Measurements from ENCODE around the gene GGA3. TPM values are rescaled to one million over a fixed set of nuclear protein-coding genes. Genes with fewer than 3 reads are reported as not detected.

GGA3 gene
- total RNA-seq, 1 experiment from 2014 or later, result 58.3 TPM

DNA sequence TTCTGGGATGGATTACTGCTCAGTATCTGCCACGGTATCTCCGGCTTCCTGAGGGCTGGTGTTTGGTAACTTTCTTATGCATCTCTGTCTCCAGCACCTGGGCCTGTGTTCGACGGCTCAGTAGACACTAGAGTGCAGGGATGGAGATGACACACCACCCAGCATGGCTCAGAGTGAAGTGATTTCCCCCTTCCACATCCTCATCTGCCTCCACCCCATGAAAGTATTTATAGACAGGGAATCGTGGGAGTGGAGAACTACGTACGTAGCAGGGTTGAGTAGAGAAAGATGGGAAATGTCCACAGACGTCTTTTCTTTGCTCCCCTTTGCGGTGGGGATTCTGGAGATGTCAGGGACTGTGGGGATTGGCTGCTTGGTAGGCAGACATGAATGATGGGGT, 39.6 kb upstream of the GGA3 start:
- DNase-seq (ENCODE audit: low read depth, low spot score) (no peak), ATAC-seq (no peak)
- Histone ChIP-seq H3K4me2 (ENCODE audit: low read length) (no peak overlapping the region), H3K27me3 (ENCODE audit: insufficient read depth, low read length) (no peaks in the 10 kb centered on the region), H3K9ac (ENCODE audit: low read length) (no peak overlapping the region), H3K36me3 (ENCODE audit: control insufficient read depth in 1 of 2, insufficient read depth in 2 of 2, low read length in 2 of 2) (no peaks in the 10 kb centered on the region), H3K4me3 (replicated peaks in 1 of 2; ENCODE audit: low read depth in 1 of 2, low read length in 2 of 2) (no peak overlapping the region), H2AFZ (ENCODE audit: low read depth, low read length, poor library complexity, severe bottlenecking) (no peak overlapping the region), H3K9me2 (ENCODE audit: insufficient read depth) (no peaks in the 10 kb centered on the region), H3K27ac (ENCODE audit: low read depth, low read length) (no peak overlapping the region), H3K9me3 (ENCODE audit: control insufficient read depth in 1 of 2, insufficient read depth in 1 of 2, low read depth in 1 of 2, low read length in 2 of 2) (no peaks in the 10 kb centered on the region), H4K20me1 (ENCODE audit: insufficient read depth) (no peaks in the 10 kb centered on the region), H3K4me1 (ENCODE audit: control insufficient read depth in 1 of 2, insufficient read depth in 2 of 2, low read length in 2 of 2) (no peaks in the 10 kb centered on the region), H3K79me2 (ENCODE audit: insufficient read depth, low read length) (no peaks in the 10 kb centered on the region)
- intact Hi-C loops (cut with micrococcal nuclease), result no loop called here
- BruUV-seq (replicated peaks), result no TSS peak
- POLR2A ChIA-PET, result interaction anchor here (1.9 kb wide), 1 partner anchor 12 kb away, joined by 11 read pairs; the partner anchor contains the start of gene SLC25A19
- TF ChIP-seq ZFX (IDR thresholded peaks at IDR 0.05) (no peak), EZH2 (IDR thresholded peaks at IDR 0.05) (no peak), JUND (IDR thresholded peaks at IDR 0.05) (no peak), EGR1 (IDR thresholded peaks at IDR 0.05; ENCODE audit: low read depth) (no peak), CEBPB (IDR thresholded peaks at IDR 0.05; ENCODE audit: low read depth) (no peak), EZH2phosphoT487 (IDR thresholded peaks at IDR 0.05; ENCODE audit: borderline replicate concordance) (no peak), ZNF274 (IDR thresholded peaks at IDR 0.05; ENCODE audit: low read depth, low read length) (no peak), SP1 (IDR thresholded peaks at IDR 0.05; ENCODE audit: low read depth) (no peak), SIN3A (IDR thresholded peaks at IDR 0.05; ENCODE audit: low read depth) (no peak), FOSL1 (IDR thresholded peaks at IDR 0.05; ENCODE audit: low read depth) (no peak), ZBTB33 (IDR thresholded peaks at IDR 0.05; ENCODE audit: extremely low read depth, insufficient replicate concordance, low read length) (no peak), CBX3 (IDR thresholded peaks at IDR 0.05; ENCODE audit: low read depth) (no peak), RAD21 (IDR thresholded peaks at IDR 0.05; ENCODE audit: low read depth) (no peak), REST (IDR thresholded peaks at IDR 0.05; ENCODE audit: low read depth) (no peak), ELF1 (IDR thresholded peaks at IDR 0.05; ENCODE audit: borderline replicate concordance, low read depth) (no peak)
- TF ChIP-seq, protein P1, sequence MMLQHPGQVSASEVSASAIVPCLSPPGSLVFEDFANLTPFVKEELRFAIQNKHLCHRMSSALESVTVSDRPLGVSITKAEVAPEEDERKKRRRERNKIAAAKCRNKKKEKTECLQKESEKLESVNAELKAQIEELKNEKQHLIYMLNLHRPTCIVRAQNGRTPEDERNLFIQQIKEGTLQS (IDR thresholded peaks at IDR 0.05), result no peak
- CTCF ChIA-PET, result no interaction called here
- RAD21 ChIA-PET (ENCODE audit: low non-redundant PET in 1 of 2, low total read pairs in 2 of 2, uncharacterized antibody in 2 of 2, unreplicated experiment in 2 of 2), result no interaction called here
